OCI-LY1 (cell line): Measurements from ENCODE around the gene IDS.

Source experiments
- H2AFZ ChIP-seq: fragments of 200-600 bp; sonication (generic), shearing (Covaris generic); 2 replicates; pipeline ENCODE4 v1.6.0; 2014; ENCODE audit warnings: antibody characterized with exemption, mild to moderate bottlenecking, low read length
- H3F3A ChIP-seq: fragments of 200-600 bp; sonication (generic), shearing (Covaris generic); 2 replicates; pipeline ENCODE4 v1.6.0; 2014; ENCODE audit warnings: mild to moderate bottlenecking, antibody characterized with exemption, low read length, moderate library complexity; ENCODE audit not compliant: insufficient read depth
- H3K27ac ChIP-seq: fragments of 200-600 bp; sonication (generic); 2 replicates; pipeline ENCODE4 v1.5.1; 2014; ENCODE audit warnings: low read length, mixed run types, mild to moderate bottlenecking, low read depth; ENCODE audit not compliant: poor library complexity, severe bottlenecking
- H3K27me3 ChIP-seq: fragments of 200-600 bp; sonication (generic); 2 replicates; pipeline ENCODE4 v1.6.0; 2014; ENCODE audit warnings: antibody characterized with exemption, mild to moderate bottlenecking, low read length, moderate library complexity; ENCODE audit not compliant: insufficient read depth
- H3K36me3 ChIP-seq: fragments of 200-600 bp; sonication (generic); 2 replicates; pipeline ENCODE4 v1.6.1; 2014; ENCODE audit warnings: mild to moderate bottlenecking, antibody characterized with exemption, low read length, moderate library complexity, mixed read lengths; ENCODE audit not compliant: insufficient read depth
- H3K4me1 ChIP-seq: fragments of 200-600 bp; sonication (generic); 2 replicates; pipeline ENCODE4 v1.5.1; 2014; ENCODE audit warnings: mild to moderate bottlenecking, low read length, moderate library complexity; ENCODE audit not compliant: insufficient read depth, severe bottlenecking
- H3K4me2 ChIP-seq: fragments of 200-600 bp; sonication (generic), shearing (Covaris generic); 2 replicates; pipeline ENCODE4 v1.6.1; 2014; ENCODE audit warnings: low read length
- H3K4me3 ChIP-seq: fragments of 200-600 bp; sonication (generic); 2 replicates; pipeline ENCODE4 v1.5.1; 2014; ENCODE audit warnings: low read length, low read depth, mild to moderate bottlenecking, mixed read lengths; ENCODE audit not compliant: poor library complexity, severe bottlenecking
- H3K79me2 ChIP-seq: fragments of 200-600 bp; shearing (Covaris generic); 2 replicates; pipeline ENCODE4 v1.6.1; 2016; ENCODE audit warnings: mixed run types, low read length, mixed read lengths; ENCODE audit not compliant: insufficient read depth
- H3K9ac ChIP-seq: fragments of 200-600 bp; sonication (generic), shearing (Covaris generic); 2 replicates; pipeline ENCODE4 v1.6.1; 2014; ENCODE audit warnings: mild to moderate bottlenecking, low read length, mixed read lengths
- H3K9me2 ChIP-seq: fragments of 200-600 bp; sonication (generic), shearing (Covaris generic); 2 replicates; pipeline ENCODE4 v1.6.1; 2014; ENCODE audit warnings: low read depth, mild to moderate bottlenecking, low read length, mixed read lengths
- H3K9me3 ChIP-seq: fragments of 200-600 bp; shearing (Covaris generic); 2 replicates; pipeline ENCODE4 v1.6.1; 2014; ENCODE audit warnings: low read length, mixed read lengths
- H4K20me1 ChIP-seq: fragments of 200-600 bp; sonication (generic), shearing (Covaris generic); 2 replicates; pipeline ENCODE4 v1.6.0; 2016; ENCODE audit warnings: mild to moderate bottlenecking, low read length; ENCODE audit not compliant: insufficient read depth
- CTCF ChIP-seq: fragments of 200-600 bp; sonication (generic), shearing (Covaris generic); IDR thresholded peaks from 2 replicates; pipeline ENCODE4 v1.5.1; 2017; ENCODE audit warnings: mild to moderate bottlenecking, antibody characterized with exemption, low read length, moderate library complexity, mixed read lengths
- EZH2 ChIP-seq: fragments of 200-600 bp; sonication (generic), shearing (Covaris generic); IDR thresholded peaks from 2 replicates; pipeline ENCODE4 v1.8.0; 2017; ENCODE audit warnings: borderline replicate concordance, mixed run types, mild to moderate bottlenecking, antibody characterized with exemption, low read length, moderate library complexity, mixed read lengths

IDS gene

GRCh38 chrX:149487292-149487691, 17.8 kb downstream of the IDS start:
- TF ChIP-seq CTCF (peak; percentile 12; the same call in 1 of the 2 replicates), EZH2 (no peak)
- H3K36me3 ChIP-seq, result peaks cover 71% of the 10 kb centered on the region
- H3K9me3 ChIP-seq, result no peaks in the 10 kb centered on the region
- no peak overlapping the region for H3K4me2 ChIP-seq
- H3F3A ChIP-seq, result no peaks in the 10 kb centered on the region
- H2AFZ ChIP-seq, result no peak overlapping the region
- H3K79me2 ChIP-seq, result no peaks in the 10 kb centered on the region
- no peaks in the 10 kb centered on the region for H3K27me3 ChIP-seq
- no peaks in the 10 kb centered on the region for H3K4me1 ChIP-seq
- H4K20me1 ChIP-seq, result no peaks in the 10 kb centered on the region
- no peaks in the 10 kb centered on the region for H3K9me2 ChIP-seq
- H3K9ac ChIP-seq, result no peak overlapping the region
- no peak overlapping the region for H3K27ac ChIP-seq
- H3K4me3 ChIP-seq, result no peak overlapping the region

- Histone ChIP-seq H3F3A (no peaks in the 10 kb centered on the region), H3K9me3 (no peaks in the 10 kb centered on the region), H3K36me3 (peaks cover 13% of the 10 kb centered on the region), H3K27ac (no peak overlapping the region), H3K4me1 (no peaks in the 10 kb centered on the region), H3K27me3 (no peaks in the 10 kb centered on the region), H2AFZ (no peak overlapping the region), H3K79me2 (no peaks in the 10 kb centered on the region), H4K20me1 (no peaks in the 10 kb centered on the region), H3K9me2 (no peaks in the 10 kb centered on the region), H3K4me2 (no peak overlapping the region), H3K9ac (no peak overlapping the region), H3K4me3 (no peak overlapping the region)
- no peak for TF ChIP-seq CTCF
- TF ChIP-seq EZH2, result no peak
Measured at GRCh38 chrX:149476513-149476912, 28.6 kb downstream of the IDS start.

- TF ChIP-seq CTCF, result no peak
- TF ChIP-seq EZH2, result no peak
- no peak overlapping the region for H3K4me2 ChIP-seq
Measured at GRCh38 chrX:149473966-149474365, 31.1 kb downstream of the IDS start.

More at GRCh38 chrX:149473966-149474365, 31.1 kb downstream of the IDS start:
- Histone ChIP-seq H3K9ac (no peak overlapping the region), H3K9me2 (no peaks in the 10 kb centered on the region), H3F3A (no peaks in the 10 kb centered on the region), H3K9me3 (no peaks in the 10 kb centered on the region), H3K4me3 (no peak overlapping the region), H3K27ac (no peak overlapping the region), H4K20me1 (no peaks in the 10 kb centered on the region), H3K36me3 (no peaks in the 10 kb centered on the region), H3K79me2 (no peaks in the 10 kb centered on the region), H3K4me1 (no peaks in the 10 kb centered on the region), H2AFZ (no peak overlapping the region), H3K27me3 (no peaks in the 10 kb centered on the region)
